ENCODE results near the gene BIVM.

The BIVM gene

DNA sequence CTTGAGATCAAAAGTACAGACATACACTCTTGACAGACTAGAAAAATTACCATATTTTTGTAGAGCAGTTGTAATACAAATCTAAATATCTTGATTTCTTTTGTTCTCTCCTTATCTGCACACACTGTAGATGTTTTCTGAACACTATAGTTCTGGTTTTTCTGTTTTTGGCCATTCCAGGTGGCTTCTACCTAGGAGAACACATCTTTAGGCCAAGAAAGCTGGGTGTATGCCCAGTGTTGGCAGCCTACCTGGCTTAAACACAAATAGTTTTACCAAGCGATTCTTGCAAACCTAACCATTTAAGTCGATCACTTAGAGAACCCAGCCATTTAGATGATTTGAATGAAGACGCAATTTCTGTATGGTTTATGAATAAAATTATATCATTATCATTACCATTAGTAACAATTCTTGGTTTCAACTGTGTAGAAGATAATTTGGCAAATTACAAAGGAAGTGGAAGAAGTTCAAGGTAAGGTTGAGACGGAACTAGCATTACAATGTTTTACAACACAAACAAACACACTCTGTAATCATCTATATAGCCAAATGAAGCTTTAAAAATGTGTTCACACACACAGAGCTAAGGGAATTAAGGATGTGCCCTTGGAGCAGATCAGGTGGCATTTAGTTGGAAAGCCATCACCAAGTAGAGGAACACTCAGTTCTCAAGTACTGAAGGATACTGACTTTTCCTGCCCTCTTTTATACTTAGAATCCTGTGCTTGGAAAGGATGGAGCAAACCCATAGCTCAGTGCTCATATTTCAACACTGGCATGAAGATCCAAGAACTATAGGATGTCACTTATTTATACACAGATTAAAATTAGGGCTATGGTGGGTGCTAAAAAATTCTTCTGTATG is 83.1 kb downstream of the BIVM start:
- DNase-seq: no peak

Measured in GOT3 (cell line).